Breast epithelium (tissue), 4 donors: ENCODE results near the gene TENM3. TPM values are rescaled to one million over a fixed set of nuclear protein-coding genes. Genes with fewer than 3 reads are reported as not detected.

Experiments used
- DNase-seq, 2 donors: peaks; one replicate each; pipeline ENCODE4 v3.0.0-alpha.2; 2019; ENCODE audit warnings: low spot score in 2 of 2
- H3K27ac ChIP-seq, 2 donors: fragments of 200-600 bp; sonication (generic) in 1 of 2; one replicate each; pipeline ENCODE4 v1.5.1; 2016 to 2019; ENCODE audit warnings: mild to moderate bottlenecking in 1 of 2
- H3K27me3 ChIP-seq, 2 donors: fragments of 200-600 bp; sonication (generic) in 1 of 2; one replicate each; pipeline versions ENCODE4 v1.5.1 to v1.6.0; 2017 to 2019; ENCODE audit warnings: control low read depth in 1 of 2, mild to moderate bottlenecking in 1 of 2
- H3K36me3 ChIP-seq: fragments of 200-600 bp; one replicate; pipeline ENCODE4 v1.5.1; 2019
- H3K4me1 ChIP-seq, 2 donors: fragments of 200-600 bp; sonication (generic); one replicate each; pipeline ENCODE4 v1.5.1; 2016 to 2019; ENCODE audit warnings: control low read depth in 1 of 2
- H3K4me3 ChIP-seq, 3 donors: fragments of 200-600 bp; sonication (generic); 1 replicate in 2 of 3; 2 replicates in 1 of 3; pipeline ENCODE4 v1.5.1; 2016 to 2019; ENCODE audit warnings: mild to moderate bottlenecking in 3 of 3, moderate library complexity in 2 of 3
- H3K9me3 ChIP-seq, 2 donors: fragments of 200-600 bp; sonication (generic) in 1 of 2; one replicate each; pipeline ENCODE4 v1.5.1; 2016 to 2019; ENCODE audit warnings: control low read depth in 1 of 2
- CTCF ChIP-seq, 3 donors: fragments of 450-650 bp; IDR thresholded peaks; one replicate each; pipeline ENCODE4 v1.5.1; 2016 to 2017; ENCODE audit warnings: antibody characterized with exemption in 3 of 3, mild to moderate bottlenecking in 3 of 3, moderate library complexity in 3 of 3
- POLR2A ChIP-seq: fragments of 450-650 bp; IDR thresholded peaks from one replicate; pipeline ENCODE4 v1.6.1; 2016; ENCODE audit warnings: antibody characterized with exemption, mild to moderate bottlenecking, moderate library complexity
- POLR2AphosphoS5 ChIP-seq, 3 donors: sonication (generic); formaldehyde crosslinking; IDR thresholded peaks; one replicate each; pipeline ENCODE4 v1.6.1; 2017; ENCODE audit warnings: antibody characterized with exemption in 3 of 3
- intact Hi-C: fragments of 100-400 bp; cut with DNase I; formaldehyde crosslinking; loops from one replicate; pipeline ENCODE4 v1.15.1; 2023; ENCODE audit warnings: low total_unique reads
- total RNA-seq, 3 donors: library from RNA; depleted of rRNA; stranded (reverse); fragments of >200 nt; gene quantifications; one replicate each; pipeline ENCODE4 v1.1.0, GENCODE V29; 2016

TENM3 gene
- total RNA-seq, 3 donors from 2014 or later, result 4.6 to 30.6 (median 8.8) TPM

- Histone ChIP-seq H3K27me3 (peaks cover 0 to 31% of the 10 kb centered on the region in 2 donors), H3K4me1 (no peaks in the 10 kb centered on the region), H3K27ac (no peak overlapping the region), H3K9me3 (no peaks in the 10 kb centered on the region), H3K36me3 (no peaks in the 10 kb centered on the region), H3K4me3 (no peak overlapping the region)
- TF ChIP-seq POLR2AphosphoS5 (IDR thresholded peaks at IDR 0.05), result no peak
- no peak for TF ChIP-seq CTCF (IDR thresholded peaks at IDR 0.05)
- no peak for TF ChIP-seq POLR2A
- DNase-seq, result no peak
- intact Hi-C loops, result no loop called here
These were observed 208.2 kb downstream of the TENM3 start for GRCh38 chr4:182451441-182451840.

GRCh38 chr4:182453830-182454229, 210.6 kb downstream of the TENM3 start:
- no peak for TF ChIP-seq POLR2A
- no peak for TF ChIP-seq POLR2AphosphoS5 (IDR thresholded peaks at IDR 0.05)
- TF ChIP-seq CTCF (IDR thresholded peaks at IDR 0.05), result no peak
- H3K36me3 ChIP-seq, result no peaks in the 10 kb centered on the region
- peaks cover 0 to 31% of the 10 kb centered on the region in 2 donors for H3K27me3 ChIP-seq
- intact Hi-C loops, result no loop called here
- H3K4me3 ChIP-seq, result no peak overlapping the region
- no peaks in the 10 kb centered on the region for H3K4me1 ChIP-seq
- no peaks in the 10 kb centered on the region for H3K9me3 ChIP-seq
- no peak for DNase-seq
- no peak overlapping the region for H3K27ac ChIP-seq

GRCh38 chr4:182454440-182455013, 211.3 kb downstream of the TENM3 start:
- DNase-seq, result no peak
- no peaks in the 10 kb centered on the region for H3K4me1 ChIP-seq
- intact Hi-C loops, result no loop called here
- no peaks in the 10 kb centered on the region for H3K36me3 ChIP-seq
- peaks cover 0 to 31% of the 10 kb centered on the region in 2 donors for H3K27me3 ChIP-seq
- no peaks in the 10 kb centered on the region for H3K9me3 ChIP-seq
- TF ChIP-seq CTCF (IDR thresholded peaks at IDR 0.05), result no peak
- TF ChIP-seq POLR2AphosphoS5 (IDR thresholded peaks at IDR 0.05), result no peak
- TF ChIP-seq POLR2A, result no peak
- H3K27ac ChIP-seq, result no peak overlapping the region
- H3K4me3 ChIP-seq, result no peak overlapping the region

GRCh38 chr4:182465114-182465513, 221.9 kb downstream of the TENM3 start:
- Histone ChIP-seq H3K9me3 (no peaks in the 10 kb centered on the region), H3K27me3 (no peaks in the 10 kb centered on the region), H3K36me3 (no peaks in the 10 kb centered on the region), H3K4me3 (no peak overlapping the region), H3K27ac (no peak overlapping the region), H3K4me1 (no peaks in the 10 kb centered on the region)
- TF ChIP-seq CTCF (IDR thresholded peaks at IDR 0.05) (no peak), POLR2A (no peak), POLR2AphosphoS5 (IDR thresholded peaks at IDR 0.05) (no peak)
- DNase-seq, result no peak
- intact Hi-C loops, result no loop called here

- Histone ChIP-seq H3K4me1 (no peaks in the 10 kb centered on the region), H3K27ac (no peak overlapping the region), H3K36me3 (no peaks in the 10 kb centered on the region), H3K9me3 (no peaks in the 10 kb centered on the region), H3K27me3 (no peaks in the 10 kb centered on the region), H3K4me3 (no peak overlapping the region)
- no peak for DNase-seq
- TF ChIP-seq POLR2A, result no peak
- TF ChIP-seq POLR2AphosphoS5 (IDR thresholded peaks at IDR 0.05), result no peak
- no peak for TF ChIP-seq CTCF (IDR thresholded peaks at IDR 0.05)
- intact Hi-C loops, result no loop called here
These were observed 222.8 kb downstream of the TENM3 start for GRCh38 chr4:182465979-182466378.
